Measurements from ENCODE around the gene MARK3. TPM values are rescaled to one million over a fixed set of nuclear protein-coding genes. Genes with fewer than 3 reads are reported as not detected.
"Not testable (repeated sequence)": the region's sequence is repeated elsewhere in the genome, so short reads cannot be mapped to it uniquely, and the experiment has no call there.

Gene MARK3
- total RNA-seq, 2 experiments from 2014 or later, result 107 TPM

GRCh38 chr14:103353362-103353761 lies 31.9 kb upstream of the MARK3 start:
- Mint-ChIP-seq H3K4me1 (ENCODE audit: low read depth) (no peaks in the 10 kb centered on the region), H3K27ac (no peak overlapping the region), H3K4me3 (no peak overlapping the region), H3K27me3 (peaks cover 5% of the 10 kb centered on the region), H3K9me3 (no peaks in the 10 kb centered on the region), H3K36me3 (ENCODE audit: low read depth) (no peaks in the 10 kb centered on the region)
- DNase-seq (no peak), ATAC-seq (ENCODE audit: poor library complexity) (no peak)
- TF ChIP-seq CTCF (IDR thresholded peaks at IDR 0.05), result no peak
- ChIA-PET CTCF (no interaction called here), POLR2A (no interaction called here)
- intact Hi-C loops (cut with DNase I, micrococcal nuclease), result no loop called here
- H3K27me3 ChIP-seq (ENCODE audit: control insufficient read depth in 1 of 2, insufficient read depth in 2 of 2, low read length in 2 of 2), result no peaks in the 10 kb centered on the region
- H3K4me1 ChIP-seq (ENCODE audit: insufficient read depth, low read length), result no peaks in the 10 kb centered on the region
- no peaks in the 10 kb centered on the region for H3K36me3 ChIP-seq (ENCODE audit: insufficient read depth, low read length)
- no peaks in the 10 kb centered on the region for H3K9me3 ChIP-seq (ENCODE audit: control insufficient read depth in 1 of 2, insufficient read depth in 1 of 2, low read length in 2 of 2)
- no peak overlapping the region for H3K27ac ChIP-seq (ENCODE audit: low read depth in 1 of 2, low read length in 2 of 2)
- no peak overlapping the region for H3K4me3 ChIP-seq (ENCODE audit: low read length)

GRCh38 chr14:103354141-103354540 lies 31.1 kb upstream of the MARK3 start:
- no peaks in the 10 kb centered on the region for H3K36me3 Mint-ChIP-seq (ENCODE audit: low read depth)
- H3K27ac Mint-ChIP-seq, result no peak overlapping the region
- Histone ChIP-seq H3K9me3 (ENCODE audit: control insufficient read depth in 1 of 2, insufficient read depth in 1 of 2, low read length in 2 of 2) (no peaks in the 10 kb centered on the region), H3K4me1 (ENCODE audit: insufficient read depth, low read length) (no peaks in the 10 kb centered on the region), H3K27ac (ENCODE audit: low read depth in 1 of 2, low read length in 2 of 2) (no peak overlapping the region), H3K27me3 (ENCODE audit: control insufficient read depth in 1 of 2, insufficient read depth in 2 of 2, low read length in 2 of 2) (no peaks in the 10 kb centered on the region), H3K36me3 (ENCODE audit: insufficient read depth, low read length) (no peaks in the 10 kb centered on the region), H3K4me3 (ENCODE audit: low read length) (no peak overlapping the region)
- DNase-seq, result no peak
- ChIA-PET CTCF (interaction anchor here (1.1 to 1.2 kb wide), 2 partner anchors 38 to 63 kb away, joined by 3 read pairs; no protein-coding TSS in a partner anchor), POLR2A (no interaction called here)
- H3K4me3 Mint-ChIP-seq, result no peak overlapping the region
- no peaks in the 10 kb centered on the region for H3K4me1 Mint-ChIP-seq (ENCODE audit: low read depth)
- peaks cover 5% of the 10 kb centered on the region for H3K27me3 Mint-ChIP-seq
- ATAC-seq (ENCODE audit: poor library complexity), result no peak
- intact Hi-C loops (cut with DNase I, micrococcal nuclease), result no loop called here
- no peak for TF ChIP-seq CTCF (IDR thresholded peaks at IDR 0.05)
- H3K9me3 Mint-ChIP-seq, result no peaks in the 10 kb centered on the region

- Histone ChIP-seq H3K27ac (ENCODE audit: low read depth in 1 of 2, low read length in 2 of 2) (no peak overlapping the region), H3K4me3 (ENCODE audit: low read length) (no peak overlapping the region), H3K9me3 (ENCODE audit: control insufficient read depth in 1 of 2, insufficient read depth in 1 of 2, low read length in 2 of 2) (peaks cover 0 to 4% of the 10 kb centered on the region in 2 experiments), H3K4me1 (ENCODE audit: insufficient read depth, low read length) (no peaks in the 10 kb centered on the region), H3K27me3 (ENCODE audit: control insufficient read depth in 1 of 2, insufficient read depth in 2 of 2, low read length in 2 of 2) (no peaks in the 10 kb centered on the region), H3K36me3 (ENCODE audit: insufficient read depth, low read length) (no peaks in the 10 kb centered on the region)
- Mint-ChIP-seq H3K27me3 (peaks cover 13% of the 10 kb centered on the region), H3K9me3 (no peaks in the 10 kb centered on the region), H3K4me1 (ENCODE audit: low read depth) (no peaks in the 10 kb centered on the region), H3K36me3 (ENCODE audit: low read depth) (no peaks in the 10 kb centered on the region), H3K27ac (no peak overlapping the region), H3K4me3 (no peak overlapping the region)
- no peak for DNase-seq
- ChIA-PET POLR2A (no interaction called here), CTCF (no interaction called here)
- TF ChIP-seq CTCF (IDR thresholded peaks at IDR 0.05), result no peak
- no peak for ATAC-seq (ENCODE audit: poor library complexity)
- intact Hi-C loops (cut with DNase I, micrococcal nuclease), result no loop called here
These were observed 29.1 kb upstream of the MARK3 start for GRCh38 chr14:103356024-103356682.

- H3K9me3 Mint-ChIP-seq; H3K4me1 Mint-ChIP-seq (ENCODE audit: low read depth); H3K4me3 Mint-ChIP-seq; H3K27me3 ChIP-seq (ENCODE audit: control insufficient read depth in 1 of 2, insufficient read depth in 2 of 2, low read length in 2 of 2); ATAC-seq (ENCODE audit: poor library complexity); POLR2A ChIA-PET; H3K4me3 ChIP-seq (ENCODE audit: low read length); H3K36me3 ChIP-seq (ENCODE audit: insufficient read depth, low read length); intact Hi-C loops (cut with DNase I, micrococcal nuclease); H3K36me3 Mint-ChIP-seq (ENCODE audit: low read depth); CTCF ChIA-PET; H3K27ac ChIP-seq (ENCODE audit: low read depth in 1 of 2, low read length in 2 of 2); H3K4me1 ChIP-seq (ENCODE audit: insufficient read depth, low read length); H3K27ac Mint-ChIP-seq; DNase-seq; H3K9me3 ChIP-seq (ENCODE audit: control insufficient read depth in 1 of 2, insufficient read depth in 1 of 2, low read length in 2 of 2): not testable (repeated sequence)
- H3K27me3 Mint-ChIP-seq, result peaks cover 13% of the 10 kb centered on the region
These were observed 27.7 kb upstream of the MARK3 start for GRCh38 chr14:103357552-103357951.
